ENCODE data around the gene SLC25A33.
"Not testable (repeated sequence)": the region's sequence is repeated elsewhere in the genome, so short reads cannot be mapped to it uniquely, and the experiment has no call there.

SLC25A33 gene

GRCh38 chr1:9539829-9540550, 725 bp downstream of the SLC25A33 start:
- DNase-seq = peak; percentile 55

GRCh38 chr1:9542430-9542829, 3.2 kb downstream of the SLC25A33 start:
- DNase-seq = peak; percentile 43

- no peak for DNase-seq
These were observed 5.7 kb downstream of the SLC25A33 start for GRCh38 chr1:9544926-9545325.

- DNase-seq = no peak
These were observed 10.8 kb downstream of the SLC25A33 start for GRCh38 chr1:9549955-9550546.

GRCh38 chr1:9551984-9552383, 12.7 kb downstream of the SLC25A33 start:
- DNase-seq = no peak

GRCh38 chr1:9553736-9554144, 14.5 kb downstream of the SLC25A33 start:
- DNase-seq = no peak

- no peak for DNase-seq
These were observed 16.7 kb downstream of the SLC25A33 start for GRCh38 chr1:9555942-9556341.

GRCh38 chr1:9557624-9558023, 18.4 kb downstream of the SLC25A33 start:
- DNase-seq = no peak

- no peak for DNase-seq
These were observed 19.1 kb downstream of the SLC25A33 start for GRCh38 chr1:9558271-9558945.

GRCh38 chr1:9558946-9559545, 19.8 kb downstream of the SLC25A33 start:
- peak; percentile 48 for DNase-seq

- DNase-seq = no peak
These were observed 20.4 kb downstream of the SLC25A33 start for GRCh38 chr1:9559673-9560072.

GRCh38 chr1:9560090-9560489, 20.8 kb downstream of the SLC25A33 start:
- not testable (repeated sequence) for DNase-seq

GRCh38 chr1:9561429-9561828, 22.2 kb downstream of the SLC25A33 start:
- DNase-seq = peak; percentile 71

- no peak for DNase-seq
These were observed 30.0 kb downstream of the SLC25A33 start for GRCh38 chr1:9569267-9569666.

GRCh38 chr1:9570886-9571529, 31.7 kb downstream of the SLC25A33 start:
- DNase-seq = not testable (repeated sequence)

GRCh38 chr1:9573723-9574122, 34.5 kb downstream of the SLC25A33 start:
- no peak for DNase-seq

- DNase-seq = no peak
These were observed 36.2 kb downstream of the SLC25A33 start for GRCh38 chr1:9575486-9575885.

- DNase-seq = no peak
These were observed 37.6 kb downstream of the SLC25A33 start for GRCh38 chr1:9576903-9577302.

GRCh38 chr1:9577423-9577822, 38.2 kb downstream of the SLC25A33 start:
- DNase-seq = no peak

GRCh38 chr1:9580942-9581341, 41.7 kb downstream of the SLC25A33 start:
- no peak for DNase-seq

- no peak for DNase-seq
These were observed 47.0 kb downstream of the SLC25A33 start for GRCh38 chr1:9586147-9586766.

- DNase-seq = peak; percentile 92
These were observed 49.4 kb downstream of the SLC25A33 start, which contains the start of gene TMEM201 for GRCh38 chr1:9588551-9589143. TSS of gene TMEM201 (plus strand) at chr1:9588911. CDS start at chr1:9588931, 20 bp downstream.

All from fibroblast of skin of scalp (primary cell).